Activated naive CD8-positive, alpha-beta T cell treated with anti-CD3 and anti-CD28 coated beads for 36 hours (primary cell): ENCODE measurements around the gene TRIM5. TPM values are rescaled to one million over a fixed set of nuclear protein-coding genes. Genes with fewer than 3 reads are reported as not detected.
"Not testable (repeated sequence)": the region's sequence is repeated elsewhere in the genome, so short reads cannot be mapped to it uniquely, and the experiment has no call there.

ENCODE experiments used
- DNase-seq: peaks from one replicate; pipeline ENCODE4 v3.0.0; 2021
- H3K27ac Mint-ChIP-seq: one replicate; pipeline ENCODE4 v1.8.0; 2022; ENCODE audit warnings: mild to moderate bottlenecking, moderate library complexity, mixed read lengths
- H3K27me3 Mint-ChIP-seq: one replicate; pipeline ENCODE4 v1.8.0; 2022; ENCODE audit warnings: mild to moderate bottlenecking, mixed read lengths
- H3K36me3 Mint-ChIP-seq: one replicate; pipeline ENCODE4 v1.8.0; 2021; ENCODE audit warnings: mild to moderate bottlenecking, mixed read lengths
- H3K4me1 Mint-ChIP-seq: one replicate; pipeline ENCODE4 v1.8.0; 2021; ENCODE audit warnings: mixed read lengths
- H3K4me3 Mint-ChIP-seq: one replicate; pipeline ENCODE4 v1.8.0; 2022; ENCODE audit warnings: mild to moderate bottlenecking, moderate library complexity, mixed read lengths
- H3K9me3 Mint-ChIP-seq: one replicate; pipeline ENCODE4 v1.8.0; 2022; ENCODE audit warnings: mixed read lengths
- total RNA-seq, 2 experiments: library from RNA; stranded (reverse); gene quantifications; one replicate each; pipeline ENCODE4 v1.2.3, GENCODE V29; 2021

The TRIM5 gene
- total RNA-seq, 2 experiments from 2014 or later = 18.7 to 20.3 TPM

- Mint-ChIP-seq H3K4me1 (peaks cover 47% of the 10 kb centered on the region), H3K27me3 (no peaks in the 10 kb centered on the region), H3K9me3 (no peaks in the 10 kb centered on the region), H3K36me3 (peaks cover 64% of the 10 kb centered on the region), H3K27ac (peak overlapping the region; percentile 70), H3K4me3 (no peak overlapping the region)
- DNase-seq = no peak
Measured at GRCh38 chr11:5695580-5695979, 10.7 kb upstream of the TRIM5 start.

DNA sequence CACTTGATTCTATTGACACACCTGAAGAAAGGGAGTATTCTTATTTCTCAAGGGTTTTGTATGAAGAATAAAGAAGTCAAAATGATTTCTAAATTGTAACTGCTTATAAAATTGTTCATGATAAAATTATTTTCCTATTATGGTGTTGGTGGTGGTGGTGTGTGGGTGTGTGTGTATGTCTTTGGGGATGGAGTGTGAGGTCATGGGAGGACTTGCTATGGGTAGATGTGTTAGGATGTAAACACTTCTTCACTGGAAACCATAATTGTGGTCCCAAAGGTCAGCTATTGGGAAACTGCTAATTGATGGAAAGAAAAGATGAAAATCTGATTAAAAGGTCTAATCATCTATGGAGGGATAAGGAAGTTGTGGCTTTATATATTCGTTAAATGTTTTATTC is 9.8 kb upstream of the TRIM5 start:
- Mint-ChIP-seq H3K27ac (peak overlapping the region; percentile 72), H3K4me3 (peak overlapping the region; percentile 35), H3K4me1 (peaks cover 42% of the 10 kb centered on the region), H3K36me3 (peaks cover 64% of the 10 kb centered on the region), H3K27me3 (no peaks in the 10 kb centered on the region), H3K9me3 (no peaks in the 10 kb centered on the region)
- peak; percentile 26 for DNase-seq

GRCh38 chr11:5691964-5692361 is 7.1 kb upstream of the TRIM5 start:
- DNase-seq = no peak
- H3K9me3 Mint-ChIP-seq = no peaks in the 10 kb centered on the region
- H3K27ac Mint-ChIP-seq = peak overlapping the region; percentile 95
- H3K27me3 Mint-ChIP-seq = no peaks in the 10 kb centered on the region
- peaks cover 45% of the 10 kb centered on the region for H3K36me3 Mint-ChIP-seq
- H3K4me1 Mint-ChIP-seq = peaks cover 44% of the 10 kb centered on the region
- peak overlapping the region; percentile 89 for H3K4me3 Mint-ChIP-seq

GRCh38 chr11:5691238-5691963 is 6.5 kb upstream of the TRIM5 start:
- Mint-ChIP-seq H3K27ac (peak overlapping the region; percentile 95), H3K4me1 (peaks cover 42% of the 10 kb centered on the region), H3K36me3 (peaks cover 40% of the 10 kb centered on the region), H3K4me3 (peak overlapping the region; percentile 89)
- not testable (repeated sequence) for H3K9me3 Mint-ChIP-seq, DNase-seq, H3K27me3 Mint-ChIP-seq

GRCh38 chr11:5690736-5691135 is 5.9 kb upstream of the TRIM5 start:
- Mint-ChIP-seq H3K36me3 (peaks cover 34% of the 10 kb centered on the region), H3K9me3 (no peaks in the 10 kb centered on the region), H3K4me1 (peaks cover 39% of the 10 kb centered on the region), H3K27ac (peak overlapping the region; percentile 95), H3K27me3 (no peaks in the 10 kb centered on the region), H3K4me3 (peak overlapping the region; percentile 89)
- DNase-seq = no peak

GRCh38 chr11:5690216-5690615 is 5.3 kb upstream of the TRIM5 start:
- Mint-ChIP-seq H3K27ac (peak overlapping the region; percentile 95), H3K36me3 (peaks cover 32% of the 10 kb centered on the region), H3K27me3 (no peaks in the 10 kb centered on the region), H3K4me1 (peaks cover 40% of the 10 kb centered on the region), H3K9me3 (no peaks in the 10 kb centered on the region), H3K4me3 (peak overlapping the region; percentile 89)
- DNase-seq = no peak

DNA sequence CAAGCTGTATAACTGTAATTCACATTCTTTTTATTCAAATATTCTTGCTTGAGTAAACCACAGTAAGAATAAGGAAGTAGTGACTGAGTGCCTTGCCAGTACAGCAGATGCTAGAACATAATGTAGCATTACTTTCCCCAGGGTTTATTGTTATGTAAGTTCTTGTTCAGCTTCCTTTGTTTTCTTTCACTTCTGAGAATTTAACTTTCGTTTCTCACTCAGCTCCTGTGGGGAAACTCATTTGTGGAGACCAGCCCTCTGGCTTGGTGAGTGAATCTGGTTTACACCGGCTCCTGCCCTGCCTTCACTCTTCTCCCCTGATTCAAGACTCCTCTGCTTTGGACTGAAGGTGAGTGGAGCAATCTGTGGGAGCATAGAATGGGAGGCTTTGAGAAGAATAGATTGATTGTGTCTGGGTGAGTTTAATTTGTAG is 4.7 kb upstream of the TRIM5 start, which contains the start of gene TRIM22:
Gene TRIM22 (plus strand): TSS at position 240 of the 433 bp plus-strand sequence. CDS start 6,443 bp downstream, outside the sequence.
- H3K4me1 Mint-ChIP-seq = peaks cover 38% of the 10 kb centered on the region
- H3K4me3 Mint-ChIP-seq = peak within 1 kb of the TSS; percentile 89
- peaks cover 31% of the 10 kb centered on the region for H3K36me3 Mint-ChIP-seq
- peak within 1 kb of the TSS; percentile 95 for H3K27ac Mint-ChIP-seq
- no peaks in the 10 kb centered on the region for H3K27me3 Mint-ChIP-seq
- DNase-seq = peak; percentile 57
- no peaks in the 10 kb centered on the region for H3K9me3 Mint-ChIP-seq

DNA sequence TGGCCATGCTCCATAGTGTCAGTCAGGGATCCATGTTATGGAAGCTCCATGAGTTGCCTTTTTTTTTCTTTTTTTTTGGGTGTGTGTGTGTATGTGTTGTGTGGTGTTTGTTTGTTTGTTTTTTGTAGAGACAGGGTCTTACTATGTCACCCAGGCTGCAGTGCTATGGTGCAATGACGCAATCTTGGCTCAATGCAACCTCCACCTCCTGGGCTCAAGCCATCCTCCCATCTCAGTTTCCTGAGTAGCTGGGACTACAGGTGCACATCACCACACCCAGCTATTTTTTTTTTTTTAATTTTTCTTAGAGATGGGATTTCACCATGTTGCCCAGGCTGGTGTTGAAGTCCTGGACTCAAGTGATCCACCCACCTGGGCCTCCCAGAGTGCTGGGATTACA is 3.6 kb upstream of the TRIM5 start:
- no peak for DNase-seq
- Mint-ChIP-seq H3K4me3 (peak overlapping the region; percentile 10), H3K4me1 (peaks cover 36% of the 10 kb centered on the region), H3K27ac (peak overlapping the region; percentile 95), H3K36me3 (peaks cover 30% of the 10 kb centered on the region), H3K9me3 (peaks cover 1% of the 10 kb centered on the region), H3K27me3 (no peaks in the 10 kb centered on the region)

GRCh38 chr11:5686426-5686825 is 1.6 kb upstream of the TRIM5 start:
- peaks cover 3% of the 10 kb centered on the region for H3K9me3 Mint-ChIP-seq
- DNase-seq = no peak
- H3K27ac Mint-ChIP-seq = no peak overlapping the region
- peaks cover 22% of the 10 kb centered on the region for H3K36me3 Mint-ChIP-seq
- no peak overlapping the region for H3K4me3 Mint-ChIP-seq
- no peaks in the 10 kb centered on the region for H3K27me3 Mint-ChIP-seq
- H3K4me1 Mint-ChIP-seq = peaks cover 32% of the 10 kb centered on the region

- Mint-ChIP-seq H3K27ac (peak overlapping the region; percentile 99), H3K27me3 (no peaks in the 10 kb centered on the region), H3K9me3 (peaks cover 3% of the 10 kb centered on the region), H3K4me1 (peaks cover 39% of the 10 kb centered on the region), H3K4me3 (peak overlapping the region; percentile 87), H3K36me3 (peaks cover 16% of the 10 kb centered on the region)
- DNase-seq = no peak
Measured at GRCh38 chr11:5684036-5684645, 733 bp downstream of the TRIM5 start.

GRCh38 chr11:5683620-5684019 is 1.3 kb downstream of the TRIM5 start:
- H3K4me1 Mint-ChIP-seq = peaks cover 41% of the 10 kb centered on the region
- H3K9me3 Mint-ChIP-seq = not testable (repeated sequence)

GRCh38 chr11:5682890-5683441 is 1.9 kb downstream of the TRIM5 start:
- not testable (repeated sequence) for H3K27me3 Mint-ChIP-seq, DNase-seq, H3K27ac Mint-ChIP-seq, H3K9me3 Mint-ChIP-seq
- H3K4me1 Mint-ChIP-seq = peaks cover 37% of the 10 kb centered on the region
- peak overlapping the region; percentile 87 for H3K4me3 Mint-ChIP-seq
- peaks cover 26% of the 10 kb centered on the region for H3K36me3 Mint-ChIP-seq

More at GRCh38 chr11:5683620-5684019, 1.3 kb downstream of the TRIM5 start:
- H3K27me3 Mint-ChIP-seq = not testable (repeated sequence)
- peaks cover 20% of the 10 kb centered on the region for H3K36me3 Mint-ChIP-seq
- peak overlapping the region; percentile 99 for H3K27ac Mint-ChIP-seq
- peak; percentile 50 for DNase-seq
- peak overlapping the region; percentile 87 for H3K4me3 Mint-ChIP-seq

- H3K27ac Mint-ChIP-seq = no peak overlapping the region
- H3K4me3 Mint-ChIP-seq = no peak overlapping the region
- H3K4me1 Mint-ChIP-seq = peaks cover 26% of the 10 kb centered on the region
- H3K9me3 Mint-ChIP-seq = peaks cover 3% of the 10 kb centered on the region
- H3K27me3 Mint-ChIP-seq = no peaks in the 10 kb centered on the region
- peaks cover 48% of the 10 kb centered on the region for H3K36me3 Mint-ChIP-seq
- no peak for DNase-seq
Measured at GRCh38 chr11:5679811-5680210, 5.1 kb downstream of the TRIM5 start.

GRCh38 chr11:5674391-5674790 is 10.5 kb downstream of the TRIM5 start:
- no peak for DNase-seq
- Mint-ChIP-seq H3K36me3 (peaks cover 46% of the 10 kb centered on the region), H3K27me3 (no peaks in the 10 kb centered on the region), H3K4me1 (peaks cover 18% of the 10 kb centered on the region), H3K4me3 (no peak overlapping the region), H3K27ac (no peak overlapping the region), H3K9me3 (peaks cover 4% of the 10 kb centered on the region)

GRCh38 chr11:5671831-5672230 is 13.0 kb downstream of the TRIM5 start:
- Mint-ChIP-seq H3K36me3 (peaks cover 28% of the 10 kb centered on the region), H3K27ac (no peak overlapping the region), H3K4me3 (no peak overlapping the region), H3K27me3 (no peaks in the 10 kb centered on the region), H3K9me3 (peaks cover 4% of the 10 kb centered on the region), H3K4me1 (peaks cover 10% of the 10 kb centered on the region)
- DNase-seq = no peak
